ENCODE data around the gene DEGS1.

DNA sequence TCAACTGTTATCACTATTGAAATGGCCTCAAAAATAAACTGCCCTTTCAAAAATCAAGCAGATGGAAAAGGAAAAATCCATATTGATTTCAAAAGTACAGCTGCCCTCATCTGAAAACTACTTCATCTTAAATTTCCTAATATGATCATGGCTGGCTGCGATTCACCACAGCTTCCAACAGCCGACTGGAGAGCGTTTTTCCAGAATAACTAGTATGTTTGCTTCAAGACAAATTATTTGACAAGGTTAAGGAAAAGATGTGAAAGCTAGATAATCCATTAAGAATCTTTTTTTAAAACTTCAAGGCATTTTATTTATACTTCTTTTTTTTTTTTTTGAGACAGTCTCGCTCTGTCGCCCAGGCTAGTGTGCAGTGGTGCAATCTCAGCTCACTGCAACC lies 4.1 kb upstream of the DEGS1 start:
- no peak for TF ChIP-seq POLR2A (IDR thresholded peaks at IDR 0.05)
- TF ChIP-seq, protein P1, sequence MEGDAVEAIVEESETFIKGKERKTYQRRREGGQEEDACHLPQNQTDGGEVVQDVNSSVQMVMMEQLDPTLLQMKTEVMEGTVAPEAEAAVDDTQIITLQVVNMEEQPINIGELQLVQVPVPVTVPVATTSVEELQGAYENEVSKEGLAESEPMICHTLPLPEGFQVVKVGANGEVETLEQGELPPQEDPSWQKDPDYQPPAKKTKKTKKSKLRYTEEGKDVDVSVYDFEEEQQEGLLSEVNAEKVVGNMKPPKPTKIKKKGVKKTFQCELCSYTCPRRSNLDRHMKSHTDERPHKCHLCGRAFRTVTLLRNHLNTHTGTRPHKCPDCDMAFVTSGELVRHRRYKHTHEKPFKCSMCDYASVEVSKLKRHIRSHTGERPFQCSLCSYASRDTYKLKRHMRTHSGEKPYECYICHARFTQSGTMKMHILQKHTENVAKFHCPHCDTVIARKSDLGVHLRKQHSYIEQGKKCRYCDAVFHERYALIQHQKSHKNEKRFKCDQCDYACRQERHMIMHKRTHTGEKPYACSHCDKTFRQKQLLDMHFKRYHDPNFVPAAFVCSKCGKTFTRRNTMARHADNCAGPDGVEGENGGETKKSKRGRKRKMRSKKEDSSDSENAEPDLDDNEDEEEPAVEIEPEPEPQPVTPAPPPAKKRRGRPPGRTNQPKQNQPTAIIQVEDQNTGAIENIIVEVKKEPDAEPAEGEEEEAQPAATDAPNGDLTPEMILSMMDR (IDR thresholded peaks at IDR 0.05) = no peak
